Esophagus squamous epithelium (tissue), 4 donors: ENCODE data around the gene TFAP2A.

Experiments
- CTCF ChIP-seq, 6 experiments: fragments of 450-650 bp in 4 of 6; fragments of 200-600 bp in 2 of 6; sonication (generic) in 2 of 6; IDR thresholded peaks; one replicate each; pipeline ENCODE4 v1.5.1; 2016 to 2019; ENCODE audit warnings: antibody characterized with exemption in 6 of 6, mild to moderate bottlenecking in 4 of 6, moderate library complexity in 4 of 6
- POLR2A ChIP-seq, 4 donors: fragments of 450-650 bp; IDR thresholded peaks; one replicate each; pipeline ENCODE4 v1.6.1; 2017; ENCODE audit warnings: antibody characterized with exemption in 4 of 4, mild to moderate bottlenecking in 4 of 4, moderate library complexity in 3 of 4

DNA sequence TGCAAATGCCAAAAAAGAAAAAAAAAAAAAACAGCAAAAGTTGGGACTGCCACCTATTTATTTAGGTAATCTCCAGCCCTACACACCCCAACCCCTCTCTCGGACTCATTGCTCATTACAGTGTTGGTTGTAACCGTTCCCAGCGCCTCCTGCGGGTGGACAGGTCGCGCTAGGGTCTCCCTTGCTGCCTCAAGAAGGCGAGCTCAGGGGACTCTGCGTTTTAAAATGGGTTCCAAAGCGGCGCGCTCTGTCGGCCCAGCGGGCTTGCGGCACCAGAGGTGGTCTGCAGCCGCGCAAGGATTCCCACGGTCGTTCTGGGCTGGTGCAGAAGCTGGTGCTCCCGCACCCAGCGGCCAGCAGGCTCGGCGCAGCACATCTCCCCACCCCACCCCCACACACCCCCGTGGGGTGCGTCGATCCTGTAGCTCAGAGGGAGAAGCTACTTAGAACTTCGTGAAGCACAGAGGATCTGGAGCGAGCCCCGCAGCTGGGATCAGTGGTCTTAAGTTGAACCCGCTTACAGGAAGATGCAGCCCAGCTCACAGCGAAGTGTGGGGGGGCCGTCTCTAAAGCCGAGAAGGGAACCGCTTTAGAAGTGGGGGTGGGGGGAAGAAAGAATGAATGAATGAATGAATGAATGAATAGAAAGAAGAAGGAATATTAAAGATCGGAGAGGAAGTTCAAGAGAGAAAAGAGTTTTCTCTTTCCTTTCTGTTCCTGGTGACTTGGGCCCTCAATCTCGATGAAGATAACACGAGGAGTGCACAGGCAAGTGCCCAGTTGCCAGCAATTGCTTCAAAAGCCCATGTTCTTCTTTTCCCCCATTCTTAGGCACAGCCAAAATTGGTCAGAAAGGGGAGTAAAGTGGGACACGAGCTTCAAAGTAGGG, 780 bp downstream of the TFAP2A start:
- TF ChIP-seq CTCF (IDR thresholded peaks at IDR 0.05) = peak in 2 of 6 experiments; percentile 19 to 50
- no peak for TF ChIP-seq POLR2A (IDR thresholded peaks at IDR 0.05)
